Activated CD4-positive, alpha-beta T cell treated with anti-CD3 and anti-CD28 coated beads, Interleukin-2, amount 10 ng/mL, durations not matched to agents 7 days and 5 days (primary cell): ENCODE measurements around the gene TBL1XR1. TPM values are rescaled to one million over a fixed set of nuclear protein-coding genes. Genes with fewer than 3 reads are reported as not detected.

ENCODE experiments used
- CTCF ChIA-PET: fragments of 350-600 bp; sonication (Branson Sonifier 250); formaldehyde crosslinking; loops from one replicate; lab custom pipeline; 2021; ENCODE audit warnings: antibody characterized with exemption; lab: Charles Lee
- POLR2A ChIA-PET: fragments of 350-600 bp; sonication (Branson Sonifier 250); formaldehyde crosslinking; loops from one replicate; lab custom pipeline; 2021; ENCODE audit warnings: antibody characterized with exemption; lab: Charles Lee
- DNase-seq: peaks from one replicate; pipeline ENCODE4 v3.0.0-alpha.2; 2020
- H3K27ac Mint-ChIP-seq: one replicate; pipeline ENCODE4 v1.8.0; 2021; ENCODE audit warnings: mild to moderate bottlenecking, moderate library complexity, mixed read lengths
- H3K27me3 Mint-ChIP-seq: one replicate; pipeline ENCODE4 v1.8.0; 2021; ENCODE audit warnings: mixed read lengths
- H3K36me3 Mint-ChIP-seq: one replicate; pipeline ENCODE4 v1.8.0; 2021; ENCODE audit warnings: low read depth, mixed read lengths
- H3K4me1 Mint-ChIP-seq: one replicate; pipeline ENCODE4 v1.8.0; 2021; ENCODE audit warnings: mixed read lengths
- H3K4me3 Mint-ChIP-seq: one replicate; pipeline ENCODE4 v1.8.0; 2021; ENCODE audit warnings: mild to moderate bottlenecking, moderate library complexity, mixed read lengths
- H3K9me3 Mint-ChIP-seq: one replicate; pipeline ENCODE4 v1.8.0; 2021; ENCODE audit warnings: mixed read lengths
- total RNA-seq, 2 experiments: library from RNA; stranded (reverse); gene quantifications; one replicate each; pipeline ENCODE4 v1.2.3, GENCODE V29; 2021

Gene TBL1XR1
- total RNA-seq, result 100 to 1,000 TPM; 167 to 169 TPM

- Mint-ChIP-seq H3K4me3 (peak within 1 kb of the TSS; percentile 99), H3K36me3 (peaks cover 29% of the 10 kb centered on the region), H3K4me1 (peaks cover 69% of the 10 kb centered on the region), H3K9me3 (peaks cover 6% of the 10 kb centered on the region), H3K27ac (peak within 1 kb of the TSS; percentile 100), H3K27me3 (no peaks in the 10 kb centered on the region)
- ChIA-PET CTCF (interaction anchor here (1.0 to 2.8 kb wide), 2 partner anchors 160 to 392 kb away, joined by 3 to 9 read pairs; no protein-coding TSS in a partner anchor), POLR2A (interaction anchor here (0.6 to 1.1 kb wide), 3 partner anchors 161 to 243 kb away, joined by 3 to 13 read pairs (median 3); no protein-coding TSS in a partner anchor)
- peak; percentile 91 for DNase-seq
Observed at GRCh38 chr3:177197041-177197726, at the start of gene TBL1XR1. TSS of gene TBL1XR1 (minus strand) at chr3:177197482. CDS start at chr3:177064977, 132,505 bp downstream.

GRCh38 chr3:177245250-177245649 lies 48.0 kb upstream of the TBL1XR1 start:
- Mint-ChIP-seq H3K27ac (no peak overlapping the region), H3K27me3 (no peaks in the 10 kb centered on the region), H3K4me3 (no peak overlapping the region), H3K36me3 (no peaks in the 10 kb centered on the region), H3K9me3 (peaks cover 8% of the 10 kb centered on the region), H3K4me1 (no peaks in the 10 kb centered on the region)
- DNase-seq, result no peak
- CTCF ChIA-PET, result interaction anchor here (0.5 to 1.1 kb wide), 3 partner anchors 13 to 59 kb away, joined by 3 read pairs; no protein-coding TSS in a partner anchor
- POLR2A ChIA-PET, result no interaction called here

- Mint-ChIP-seq H3K4me3 (no peak overlapping the region), H3K9me3 (peaks cover 8% of the 10 kb centered on the region), H3K4me1 (no peaks in the 10 kb centered on the region), H3K27me3 (no peaks in the 10 kb centered on the region), H3K36me3 (no peaks in the 10 kb centered on the region), H3K27ac (no peak overlapping the region)
- POLR2A ChIA-PET, result no interaction called here
- CTCF ChIA-PET, result interaction anchor here (0.5 to 1.1 kb wide), 4 partner anchors 14 to 60 kb away, joined by 3 read pairs; no protein-coding TSS in a partner anchor
- no peak for DNase-seq
Observed at GRCh38 chr3:177244606-177245005, 47.3 kb upstream of the TBL1XR1 start.

GRCh38 chr3:177238686-177239216 lies 41.5 kb upstream of the TBL1XR1 start:
- H3K27ac Mint-ChIP-seq, result no peak overlapping the region
- H3K9me3 Mint-ChIP-seq, result peaks cover 4% of the 10 kb centered on the region
- DNase-seq, result no peak
- no peak overlapping the region for H3K4me3 Mint-ChIP-seq
- no peaks in the 10 kb centered on the region for H3K4me1 Mint-ChIP-seq
- peaks cover 2% of the 10 kb centered on the region for H3K36me3 Mint-ChIP-seq
- CTCF ChIA-PET, result no interaction called here
- POLR2A ChIA-PET, result no interaction called here
- H3K27me3 Mint-ChIP-seq, result no peaks in the 10 kb centered on the region

GRCh38 chr3:177237206-177237605 lies 39.9 kb upstream of the TBL1XR1 start:
- H3K4me1 Mint-ChIP-seq, result no peaks in the 10 kb centered on the region
- CTCF ChIA-PET, result no interaction called here
- no peak overlapping the region for H3K27ac Mint-ChIP-seq
- peaks cover 4% of the 10 kb centered on the region for H3K9me3 Mint-ChIP-seq
- POLR2A ChIA-PET, result no interaction called here
- H3K27me3 Mint-ChIP-seq, result no peaks in the 10 kb centered on the region
- H3K36me3 Mint-ChIP-seq, result peaks cover 2% of the 10 kb centered on the region
- H3K4me3 Mint-ChIP-seq, result no peak overlapping the region
- no peak for DNase-seq

GRCh38 chr3:177236704-177237103 lies 39.4 kb upstream of the TBL1XR1 start:
- H3K4me1 Mint-ChIP-seq, result no peaks in the 10 kb centered on the region
- H3K4me3 Mint-ChIP-seq, result no peak overlapping the region
- H3K36me3 Mint-ChIP-seq, result peaks cover 2% of the 10 kb centered on the region
- ChIA-PET CTCF (no interaction called here), POLR2A (no interaction called here)
- DNase-seq, result no peak
- H3K9me3 Mint-ChIP-seq, result peaks cover 4% of the 10 kb centered on the region
- H3K27ac Mint-ChIP-seq, result no peak overlapping the region
- H3K27me3 Mint-ChIP-seq, result no peaks in the 10 kb centered on the region

- peaks cover 2% of the 10 kb centered on the region for H3K36me3 Mint-ChIP-seq
- H3K27ac Mint-ChIP-seq, result no peak overlapping the region
- no peaks in the 10 kb centered on the region for H3K27me3 Mint-ChIP-seq
- H3K4me3 Mint-ChIP-seq, result no peak overlapping the region
- ChIA-PET CTCF (no interaction called here), POLR2A (no interaction called here)
- DNase-seq, result no peak
- peaks cover 10% of the 10 kb centered on the region for H3K9me3 Mint-ChIP-seq
- no peaks in the 10 kb centered on the region for H3K4me1 Mint-ChIP-seq
Observed at GRCh38 chr3:177234121-177234520, 36.8 kb upstream of the TBL1XR1 start.

- no peak for DNase-seq
- Mint-ChIP-seq H3K27ac (no peak overlapping the region), H3K9me3 (peaks cover 8% of the 10 kb centered on the region), H3K36me3 (peaks cover 2% of the 10 kb centered on the region), H3K4me3 (no peak overlapping the region), H3K4me1 (peaks cover under 1% of the 10 kb centered on the region), H3K27me3 (no peaks in the 10 kb centered on the region)
- ChIA-PET CTCF (interaction anchor here (0.9 kb wide), 1 partner anchor 10 kb away, joined by 3 read pairs; no protein-coding TSS in a partner anchor), POLR2A (interaction anchor here (0.6 kb wide), 1 partner anchor 1969 kb away, joined by 3 read pairs; no protein-coding TSS in a partner anchor)
Observed at GRCh38 chr3:177231242-177231641, 34.0 kb upstream of the TBL1XR1 start.

GRCh38 chr3:177230641-177231040 lies 33.4 kb upstream of the TBL1XR1 start:
- DNase-seq, result no peak
- H3K9me3 Mint-ChIP-seq, result peaks cover 8% of the 10 kb centered on the region
- ChIA-PET CTCF (interaction anchor here (0.8 to 0.9 kb wide), 2 partner anchors 10 to 32 kb away, joined by 3 to 4 read pairs; no protein-coding TSS in a partner anchor), POLR2A (no interaction called here)
- peaks cover 2% of the 10 kb centered on the region for H3K36me3 Mint-ChIP-seq
- no peak overlapping the region for H3K27ac Mint-ChIP-seq
- no peak overlapping the region for H3K4me3 Mint-ChIP-seq
- H3K4me1 Mint-ChIP-seq, result peaks cover 3% of the 10 kb centered on the region
- no peaks in the 10 kb centered on the region for H3K27me3 Mint-ChIP-seq

GRCh38 chr3:177229791-177230190 lies 32.5 kb upstream of the TBL1XR1 start:
- H3K4me3 Mint-ChIP-seq, result no peak overlapping the region
- H3K27me3 Mint-ChIP-seq, result no peaks in the 10 kb centered on the region
- peaks cover 8% of the 10 kb centered on the region for H3K9me3 Mint-ChIP-seq
- CTCF ChIA-PET, result interaction anchor here (0.6 to 0.8 kb wide), 2 partner anchors 31 to 123 kb away, joined by 3 to 4 read pairs; no protein-coding TSS in a partner anchor
- H3K27ac Mint-ChIP-seq, result no peak overlapping the region
- H3K36me3 Mint-ChIP-seq, result peaks cover 2% of the 10 kb centered on the region
- no peak for DNase-seq
- POLR2A ChIA-PET, result no interaction called here
- H3K4me1 Mint-ChIP-seq, result peaks cover 4% of the 10 kb centered on the region

- POLR2A ChIA-PET, result no interaction called here
- CTCF ChIA-PET, result interaction anchor here (1.0 kb wide), 1 partner anchor 50 kb away, joined by 3 read pairs; no protein-coding TSS in a partner anchor
- Mint-ChIP-seq H3K9me3 (peaks cover 8% of the 10 kb centered on the region), H3K4me1 (peaks cover 14% of the 10 kb centered on the region), H3K27ac (no peak overlapping the region), H3K4me3 (no peak overlapping the region), H3K27me3 (no peaks in the 10 kb centered on the region), H3K36me3 (peaks cover 2% of the 10 kb centered on the region)
- DNase-seq, result no peak
Observed at GRCh38 chr3:177228601-177229190, 31.4 kb upstream of the TBL1XR1 start.

- ChIA-PET CTCF (interaction anchor here (0.6 to 2.5 kb wide), 4 partner anchors 10 to 35 kb away, joined by 3 to 6 read pairs (median 4); no protein-coding TSS in a partner anchor), POLR2A (interaction anchor here (1.1 kb wide), 1 partner anchor 73 kb away, joined by 3 read pairs; no protein-coding TSS in a partner anchor)
- Mint-ChIP-seq H3K36me3 (peaks cover 5% of the 10 kb centered on the region), H3K9me3 (peaks cover 8% of the 10 kb centered on the region), H3K4me3 (no peak overlapping the region), H3K4me1 (peaks cover 32% of the 10 kb centered on the region), H3K27ac (peak overlapping the region; percentile 50), H3K27me3 (no peaks in the 10 kb centered on the region)
- peak; percentile 27 for DNase-seq
Observed at GRCh38 chr3:177224414-177224813, 27.1 kb upstream of the TBL1XR1 start.
